Measurements from ENCODE around the gene BAD. TPM values are rescaled to one million over a fixed set of nuclear protein-coding genes. Genes with fewer than 3 reads are reported as not detected.

BAD gene
- total and polyA plus RNA-seq, 2 of the 13 experiments (the other 11 are each of a cell fraction or from before 2014, with no cell fraction given) = 17.9 to 28.5 TPM

GRCh38 chr11:64240435-64241240 is 43.8 kb downstream of the BAD start, which contains the start of gene FKBP2 (continued):
- peak; percentile 48; the same call in 1 of the 2 replicates for TF ChIP-seq KDM5B (CRISPR knock-in tag; IDR thresholded peaks at IDR 0.05; ENCODE audit: borderline replicate concordance)
- TF ChIP-seq ZNF354B (CRISPR knock-in tag; IDR thresholded peaks at IDR 0.05) = no peak
- no peak for TF ChIP-seq ATAD3A (CRISPR knock-in tag; IDR thresholded peaks at IDR 0.05)
- TF ChIP-seq ZNF749 (CRISPR knock-in tag; IDR thresholded peaks at IDR 0.05; ENCODE audit: borderline replicate concordance) = peak; percentile 23; the same call in 1 of the 2 replicates
- no peak; the same call in 1 of the 2 replicates for TF ChIP-seq RARG (CRISPR knock-in tag; IDR thresholded peaks at IDR 0.05; ENCODE audit: low read depth)
- TF ChIP-seq RORA (CRISPR knock-in tag; IDR thresholded peaks at IDR 0.05) = no peak
- peak; percentile 41 for TF ChIP-seq HNRNPK (IDR thresholded peaks at IDR 0.05; ENCODE audit: low read depth, low read length, poor library complexity, severe bottlenecking)
- TF ChIP-seq HNF1A (IDR thresholded peaks at IDR 0.05; ENCODE audit: low read depth) = no peak
- no peak; the same call in 1 of the 2 replicates for TF ChIP-seq HNF1A (CRISPR knock-in tag; IDR thresholded peaks at IDR 0.05; ENCODE audit: borderline replicate concordance)
- no peak for TF ChIP-seq ZFP62 (CRISPR knock-in tag; IDR thresholded peaks at IDR 0.05)
- TF ChIP-seq KDM2A (CRISPR knock-in tag; IDR thresholded peaks at IDR 0.05; ENCODE audit: borderline replicate concordance, low read depth) = peak; percentile 98
- no peak for TF ChIP-seq TERF1 (CRISPR knock-in tag; IDR thresholded peaks at IDR 0.05)
- no peak for TF ChIP-seq HNF4G (IDR thresholded peaks at IDR 0.05; ENCODE audit: borderline replicate concordance, low read depth, low read length)
- TF ChIP-seq HNF4G (CRISPR knock-in tag; IDR thresholded peaks at IDR 0.05; ENCODE audit: borderline replicate concordance, low read depth) = no peak; the same call in 1 of the 2 replicates
- no peak for TF ChIP-seq NCOR1 (IDR thresholded peaks at IDR 0.05; ENCODE audit: borderline replicate concordance, low read length)
- TF ChIP-seq PAF1 (CRISPR knock-in tag; IDR thresholded peaks at IDR 0.05) = no peak
- peak; percentile 89 for TF ChIP-seq ZNF605 (CRISPR knock-in tag; IDR thresholded peaks at IDR 0.05)
- TF ChIP-seq PREB (CRISPR knock-in tag; IDR thresholded peaks at IDR 0.05) = no peak
- peak in 1 of 2 experiments; percentile 88; a peak in 2 of 4 replicates for TF ChIP-seq POLR2A (IDR thresholded peaks at IDR 0.05; ENCODE audit: insufficient read depth in 1 of 2, low read depth in 2 of 2, low read length in 2 of 2)
- peak; percentile 13; the same call in 1 of the 2 replicates for TF ChIP-seq PITX1 (CRISPR knock-in tag; IDR thresholded peaks at IDR 0.05)
- TF ChIP-seq TFDP2 (CRISPR knock-in tag; IDR thresholded peaks at IDR 0.05) = peak; percentile 89
- TF ChIP-seq ATF1 (CRISPR knock-in tag; IDR thresholded peaks at IDR 0.05) = peak; percentile 86
- TF ChIP-seq FOXM1 (CRISPR knock-in tag; IDR thresholded peaks at IDR 0.05) = peak; percentile 95
